HG02588 (cell line): ENCODE data around the gene CDON.

Experiments used
- ATAC-seq: cut with Tn5 transposase; IDR thresholded peaks from one replicate; pipeline ENCODE4 v1.9.1; 2021; ENCODE audit warnings: mild to moderate bottlenecking, moderate library complexity; ENCODE audit not compliant: unreplicated experiment

The CDON gene

DNA sequence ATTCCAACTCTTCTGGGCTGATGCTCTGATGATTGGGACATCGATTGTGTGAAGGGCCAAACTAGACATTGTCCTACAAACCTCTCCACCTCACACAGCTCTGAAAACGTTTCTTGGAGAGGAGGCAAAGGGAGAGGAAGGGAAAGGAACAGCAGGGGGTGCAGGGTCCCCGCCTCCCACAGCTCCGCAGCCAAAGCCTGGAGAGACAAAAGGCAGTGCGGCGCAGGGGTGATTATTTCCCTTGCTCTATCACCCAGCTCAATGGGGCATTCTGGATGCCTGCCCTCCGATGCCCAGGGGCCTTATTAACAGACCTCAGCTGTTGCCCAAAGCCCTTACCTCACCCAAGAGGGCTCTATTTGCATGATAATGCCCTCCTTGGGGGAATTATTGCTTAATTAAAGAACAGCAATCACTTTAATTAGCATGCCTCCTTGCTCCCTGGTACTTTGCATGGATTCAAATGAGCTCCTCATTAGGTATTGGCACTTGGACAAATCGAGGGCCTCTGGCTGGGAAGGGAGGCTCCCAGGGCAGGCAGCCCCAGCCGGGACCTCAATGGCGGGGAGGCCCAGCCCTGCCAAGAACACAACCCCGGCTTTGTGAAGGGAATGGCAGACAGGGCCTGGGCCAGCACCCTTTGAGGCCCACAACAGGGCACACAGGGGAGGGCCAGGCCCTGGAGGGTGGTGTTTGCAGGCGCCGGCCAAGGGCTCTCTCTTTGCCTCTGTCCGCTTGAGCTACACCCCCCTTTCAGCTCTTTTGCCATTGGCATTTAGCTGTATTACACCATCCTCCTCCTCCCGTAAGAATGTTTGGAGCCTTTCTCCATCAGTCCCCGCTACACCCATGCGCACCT is 19.8 kb upstream of the CDON start:
- no peak for ATAC-seq

DNA sequence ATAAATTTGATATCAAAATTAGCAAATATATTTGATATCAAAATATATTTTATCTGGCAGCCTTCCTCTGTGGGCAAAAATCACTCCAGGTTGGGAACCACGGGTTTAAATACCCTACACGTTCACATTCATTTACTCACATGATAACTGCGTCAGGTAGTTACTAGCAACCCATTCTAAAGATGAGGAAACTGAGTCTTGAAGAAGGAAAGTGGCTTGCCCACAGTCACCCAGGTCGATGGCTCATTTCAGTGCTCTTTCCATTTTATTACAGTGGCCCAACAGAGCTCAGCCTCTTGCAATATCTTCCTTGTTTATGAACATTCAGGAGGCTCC is 19.2 kb upstream of the CDON start:
- ATAC-seq: no peak

DNA sequence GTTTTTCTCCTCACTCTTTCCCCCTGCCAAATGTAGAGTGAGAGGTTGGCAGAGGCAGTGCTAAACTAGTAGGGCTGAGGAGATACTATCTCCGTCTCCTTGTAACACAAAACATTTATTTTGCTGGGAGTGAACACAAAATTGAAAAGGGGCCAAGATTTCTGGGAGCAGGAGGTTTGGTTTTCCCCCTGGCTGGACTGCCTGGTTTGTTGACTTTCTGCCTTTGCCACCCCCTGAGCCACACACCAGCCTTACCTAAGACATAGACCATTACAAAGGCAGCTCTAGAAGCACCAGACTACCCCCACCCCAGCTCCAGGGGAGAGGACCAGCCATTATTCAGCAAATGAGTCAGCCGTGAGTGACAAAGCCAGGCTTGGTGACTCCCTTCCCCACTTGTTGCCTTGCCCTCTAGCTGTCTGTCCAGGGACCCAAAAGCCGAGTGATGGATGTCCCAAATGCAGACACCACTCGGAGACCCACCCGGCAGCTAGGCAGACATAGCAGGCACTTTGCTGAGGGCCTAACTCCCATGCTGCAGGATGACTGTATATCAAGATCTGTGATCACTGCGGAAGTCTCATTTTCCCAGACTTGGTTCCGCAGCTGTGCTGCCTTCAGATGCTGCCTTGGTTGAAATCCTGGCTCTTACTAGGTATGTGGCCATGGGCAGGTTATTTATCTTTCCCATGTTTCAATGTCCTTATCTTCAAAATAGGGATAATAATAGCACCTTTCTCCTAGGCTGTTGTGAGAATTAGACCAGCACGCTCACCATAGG is 17.7 kb upstream of the CDON start:
- ATAC-seq: no peak

DNA sequence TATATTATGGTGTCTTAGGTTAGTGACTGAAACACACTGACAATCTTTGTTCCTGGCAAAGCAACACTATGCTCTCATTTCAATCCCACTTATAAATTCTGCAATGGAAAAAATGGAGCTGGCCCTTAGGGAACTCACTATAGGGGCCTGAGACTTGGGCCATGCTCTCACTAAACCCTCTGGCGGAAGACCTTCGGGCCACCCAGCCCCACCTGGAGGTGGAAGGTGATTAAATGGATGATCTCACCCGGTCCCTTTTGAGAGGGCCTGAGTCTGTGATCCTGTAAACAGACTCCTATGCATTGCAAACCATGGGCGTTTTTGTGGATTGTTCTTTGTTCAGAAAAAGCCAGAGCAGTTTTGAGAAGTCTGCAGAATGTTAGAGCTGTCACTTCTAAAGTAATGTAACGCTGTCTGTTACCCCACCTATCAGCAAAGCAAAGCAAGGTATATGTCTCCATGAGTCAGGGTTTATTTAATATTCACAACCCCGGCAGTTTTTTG is 17.0 kb upstream of the CDON start:
- ATAC-seq: no peak

DNA sequence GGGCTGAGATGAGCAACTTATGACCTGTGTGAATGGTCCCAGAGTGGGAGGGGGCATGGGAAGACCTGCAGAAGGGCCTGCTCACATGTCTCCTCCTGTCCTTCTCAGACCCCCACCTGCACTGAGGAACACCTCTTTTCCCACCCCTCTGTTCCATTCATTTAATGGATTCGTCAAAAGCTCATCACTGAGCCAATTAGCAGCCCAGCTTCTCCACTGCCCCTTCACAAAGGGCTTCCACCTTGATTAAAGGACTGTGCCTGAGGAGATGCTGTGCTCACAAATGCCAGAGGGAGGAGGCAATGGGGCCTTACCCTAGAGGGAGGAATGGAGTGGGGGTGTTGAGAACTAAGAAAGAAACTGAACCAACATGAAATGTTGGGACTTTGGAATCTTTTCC is 14.0 kb upstream of the CDON start:
- ATAC-seq: no peak

DNA sequence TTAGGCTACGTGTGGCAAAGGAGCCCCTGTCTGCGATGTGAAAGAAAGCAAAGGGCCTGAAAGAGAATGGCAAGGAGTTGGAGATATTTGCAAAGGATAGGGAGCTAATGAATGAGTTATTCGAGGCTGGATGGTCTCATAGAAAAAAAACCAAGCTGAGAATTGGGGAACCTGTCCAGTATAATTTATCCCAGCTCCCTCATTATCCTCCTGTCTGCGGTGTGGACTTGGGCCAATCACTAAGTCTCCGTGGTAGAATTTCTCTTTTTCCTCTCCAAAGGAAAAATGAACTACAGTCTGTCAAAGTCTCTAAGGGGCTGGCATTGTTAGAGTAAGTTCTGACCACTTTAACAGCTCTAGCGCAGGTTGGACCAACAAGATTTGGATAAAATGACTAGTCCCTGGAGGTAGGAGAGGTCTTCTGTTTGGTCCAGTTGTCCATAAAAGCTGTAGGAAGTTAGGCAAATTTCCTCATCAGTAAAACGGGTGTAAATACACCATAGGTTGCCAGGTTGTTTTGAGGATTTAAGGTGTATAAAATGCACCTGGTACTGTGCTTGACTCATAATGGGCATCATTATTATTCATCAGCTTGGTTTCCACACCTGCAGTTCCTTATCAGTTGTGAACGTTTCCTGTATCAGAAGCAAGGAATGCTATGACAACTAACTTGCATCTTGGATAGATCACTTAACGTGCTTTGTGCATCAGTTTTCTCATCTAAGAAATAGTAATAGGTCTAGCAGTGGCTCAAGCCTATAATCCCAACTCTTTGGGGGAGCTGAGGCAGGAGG is 10.3 kb upstream of the CDON start:
- no peak for ATAC-seq

DNA sequence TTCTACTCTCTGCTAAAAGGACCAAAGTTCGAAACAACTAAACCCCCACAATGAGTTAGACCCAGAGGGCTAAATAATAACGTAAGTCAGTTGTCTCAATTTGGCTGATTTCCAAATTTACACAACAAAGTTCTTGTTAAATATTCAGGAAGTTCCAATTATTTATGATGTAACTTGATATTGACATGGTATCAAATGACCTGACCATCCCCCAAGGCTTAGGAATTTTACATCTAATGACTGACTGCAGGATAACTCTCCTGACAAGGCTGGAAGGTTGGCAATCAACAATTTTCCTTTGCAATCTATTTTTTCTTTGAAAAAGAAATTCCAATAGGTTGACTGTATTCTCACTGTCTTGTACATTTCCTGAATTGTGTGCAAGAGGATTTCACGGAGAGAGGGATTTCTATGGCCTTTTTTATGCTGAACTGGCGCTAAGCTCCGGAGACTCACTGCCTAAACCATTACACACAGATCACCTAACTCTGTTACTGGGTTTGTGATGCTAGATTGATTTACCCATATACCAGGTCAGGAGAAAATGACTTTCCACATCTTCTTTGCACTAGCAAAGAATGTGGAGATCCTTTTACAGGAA is 9.6 kb upstream of the CDON start:
- ATAC-seq: no peak

DNA sequence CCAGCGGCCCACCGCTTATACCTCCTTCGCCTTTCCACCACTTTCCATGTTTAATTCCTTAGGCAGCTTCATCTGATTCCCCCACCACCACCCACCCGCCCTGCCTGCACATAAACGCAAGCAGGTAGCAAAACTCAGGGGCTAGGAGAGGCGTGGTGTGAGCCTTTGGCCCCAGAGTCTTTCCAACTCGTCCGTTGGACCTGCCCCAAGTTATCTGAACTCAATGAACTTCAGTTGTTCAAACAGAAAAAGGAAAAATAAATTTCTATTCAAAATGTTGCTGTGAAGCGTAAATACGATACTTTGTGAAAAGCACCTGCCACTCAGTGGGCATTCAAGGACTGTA is 814 bp upstream of the CDON start:
- ATAC-seq: no peak

DNA sequence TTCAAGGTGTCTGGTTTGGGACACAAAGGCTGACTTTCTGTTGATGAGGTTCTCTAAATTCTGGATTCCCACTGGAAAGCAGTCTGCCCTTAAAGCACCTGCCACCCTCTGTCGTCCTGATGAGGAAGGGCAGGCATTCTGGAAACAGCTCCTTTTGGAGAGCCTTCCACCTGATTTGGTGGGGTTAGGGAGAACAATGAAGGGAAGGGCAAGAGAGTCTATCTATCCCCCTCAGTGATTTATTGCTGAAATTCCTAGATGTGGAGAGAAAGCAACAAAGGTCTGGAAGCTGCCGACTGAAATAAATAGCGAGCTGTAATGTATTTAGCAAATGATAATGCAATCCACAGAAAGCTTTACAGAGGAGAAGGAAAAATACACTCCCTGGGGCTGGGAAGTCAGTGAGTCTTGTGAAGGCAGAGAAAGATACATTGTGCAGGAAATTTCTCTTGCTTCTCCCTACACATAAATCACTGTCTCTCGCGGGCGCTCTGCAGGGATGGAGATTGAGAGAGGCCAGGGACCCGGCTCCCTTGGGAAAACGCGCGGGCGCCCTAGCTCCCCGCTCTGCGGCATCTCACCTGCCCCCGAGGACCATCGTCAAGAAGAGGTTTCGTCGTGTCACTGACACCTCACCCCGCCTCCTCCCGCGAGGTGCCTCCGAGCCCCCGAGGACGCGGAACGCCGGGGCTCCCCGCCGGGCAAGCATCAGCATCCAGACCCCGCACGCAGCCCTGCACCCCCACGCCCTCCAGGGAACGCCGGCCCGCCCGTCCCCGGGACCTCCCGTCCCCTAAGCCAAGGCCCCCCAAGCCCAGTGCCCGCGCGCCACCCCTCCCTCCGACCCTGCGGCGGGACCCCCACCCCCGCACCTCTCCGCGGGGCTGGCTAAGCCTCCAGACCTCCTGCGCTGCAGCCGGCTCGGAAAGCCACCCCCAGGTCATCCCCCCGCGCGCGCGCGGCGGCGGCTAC is 673 bp downstream of the CDON start:
- ATAC-seq: peak; percentile 7

DNA sequence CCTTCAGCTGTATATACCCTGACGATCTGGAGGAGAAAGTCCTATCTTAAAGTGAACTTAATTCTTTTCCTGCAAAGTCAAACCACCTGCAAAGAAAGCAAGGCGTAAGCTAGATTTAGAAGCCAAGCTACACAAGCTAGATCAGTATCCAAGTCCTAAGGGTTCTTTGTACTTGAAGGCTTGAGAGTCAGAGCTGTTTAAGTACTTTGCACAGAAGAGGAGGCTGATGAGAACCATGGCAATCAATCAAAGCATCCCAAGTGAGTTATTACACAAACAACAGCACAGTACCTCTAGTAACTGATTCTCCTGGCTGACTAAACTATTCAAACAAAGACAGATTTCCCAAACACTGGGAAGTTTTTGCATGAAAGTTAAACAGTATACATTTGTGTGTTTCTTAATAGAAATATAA is 1.9 kb downstream of the CDON start:
- no peak for ATAC-seq

DNA sequence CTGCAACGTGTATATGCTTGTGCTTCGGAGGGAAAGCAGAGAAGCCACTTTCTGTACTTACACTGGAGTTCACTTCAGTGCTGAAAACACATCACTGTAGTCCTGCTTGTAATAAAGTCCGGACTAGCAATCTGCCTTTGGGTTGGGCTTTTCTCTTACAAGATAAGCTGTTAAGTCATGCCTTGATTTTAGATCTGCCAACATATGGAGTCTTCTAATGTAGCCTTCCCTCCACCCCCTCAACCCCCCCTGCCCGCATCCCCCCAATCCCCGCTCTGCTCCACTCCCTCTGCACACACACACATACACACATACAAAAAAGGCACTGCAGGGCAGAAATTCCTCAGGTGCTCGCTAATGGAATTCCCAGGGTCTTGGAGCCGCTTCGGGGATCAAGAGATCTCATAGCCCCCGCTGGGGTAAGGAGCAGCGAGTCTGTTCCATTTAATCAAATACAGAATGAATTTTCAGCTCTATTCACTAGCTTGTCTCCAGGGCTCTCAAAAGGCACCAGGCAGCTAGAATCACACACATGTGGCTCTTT is 3.4 kb downstream of the CDON start:
- no peak for ATAC-seq

DNA sequence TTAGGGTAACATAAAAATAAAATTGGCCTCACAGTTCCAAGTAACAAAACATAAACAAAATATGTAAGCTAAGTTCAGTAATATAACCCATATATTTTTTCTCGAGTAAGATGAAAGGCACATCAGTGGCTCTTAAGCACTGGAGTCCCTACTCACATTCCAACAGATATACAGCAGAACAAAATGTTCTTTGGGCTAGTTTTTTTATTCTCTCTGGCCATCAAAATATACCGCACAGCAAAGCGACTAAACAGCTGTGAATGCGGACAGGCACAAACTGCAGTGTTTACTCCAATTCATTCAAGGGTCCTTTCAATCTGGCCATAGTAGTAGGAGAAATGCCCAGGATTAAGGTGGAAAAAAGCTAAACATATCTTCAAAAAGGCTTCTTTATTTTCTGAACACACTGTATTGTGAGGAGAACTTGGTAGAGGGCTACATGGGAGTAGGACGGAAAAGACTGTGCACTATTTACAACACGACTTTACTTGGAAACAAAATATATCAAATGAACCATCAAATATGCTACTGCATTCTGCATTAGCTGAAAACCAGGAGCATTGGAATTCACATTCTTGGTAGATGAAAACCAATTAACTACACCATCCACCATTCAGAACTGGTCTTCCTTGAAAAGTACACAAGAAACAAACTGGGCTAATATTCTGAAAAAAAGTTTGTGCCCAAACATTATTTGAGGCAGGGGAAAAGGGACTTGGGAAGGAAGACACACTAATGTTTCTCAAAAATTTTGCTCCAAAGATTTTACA is 4.4 kb downstream of the CDON start:
- no peak for ATAC-seq

DNA sequence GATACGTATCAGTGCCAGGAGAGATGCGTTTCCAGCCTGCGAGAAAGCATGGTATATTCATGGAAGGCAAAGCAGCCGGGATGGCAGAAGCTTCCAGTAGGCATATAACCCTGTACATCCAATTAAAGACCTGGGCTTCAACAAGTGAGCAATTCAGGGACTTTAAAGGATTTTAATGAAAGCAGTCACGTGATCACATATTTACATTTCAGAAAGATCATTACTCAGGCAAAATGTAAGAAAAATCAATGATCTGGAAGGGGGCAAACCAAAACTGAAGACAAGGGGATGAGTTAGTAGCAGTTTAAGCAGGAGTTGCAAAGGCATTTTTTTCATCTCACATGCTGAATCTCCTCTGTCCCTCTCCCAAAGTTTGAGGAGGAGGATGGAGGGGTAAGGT is 7.8 kb downstream of the CDON start:
- no peak for ATAC-seq

DNA sequence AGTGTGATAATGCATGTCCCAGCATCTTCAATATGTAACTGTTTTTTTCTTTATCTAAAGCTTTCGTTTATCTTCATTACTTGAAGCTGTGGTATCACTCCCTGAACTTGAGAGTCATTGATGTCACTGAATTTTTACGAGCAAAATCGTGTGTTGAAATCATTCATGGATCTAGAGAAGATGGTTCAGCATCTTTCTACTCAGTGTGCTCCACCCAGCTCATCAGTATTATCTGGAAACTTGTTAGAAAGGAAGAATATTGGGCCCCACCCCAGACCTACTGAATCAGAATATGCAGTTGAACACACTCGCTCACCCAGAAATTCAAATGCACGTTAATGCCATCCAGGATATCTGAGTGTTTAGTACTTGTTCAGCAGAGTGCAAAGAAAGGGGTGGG is 8.3 kb downstream of the CDON start:
- no peak for ATAC-seq

DNA sequence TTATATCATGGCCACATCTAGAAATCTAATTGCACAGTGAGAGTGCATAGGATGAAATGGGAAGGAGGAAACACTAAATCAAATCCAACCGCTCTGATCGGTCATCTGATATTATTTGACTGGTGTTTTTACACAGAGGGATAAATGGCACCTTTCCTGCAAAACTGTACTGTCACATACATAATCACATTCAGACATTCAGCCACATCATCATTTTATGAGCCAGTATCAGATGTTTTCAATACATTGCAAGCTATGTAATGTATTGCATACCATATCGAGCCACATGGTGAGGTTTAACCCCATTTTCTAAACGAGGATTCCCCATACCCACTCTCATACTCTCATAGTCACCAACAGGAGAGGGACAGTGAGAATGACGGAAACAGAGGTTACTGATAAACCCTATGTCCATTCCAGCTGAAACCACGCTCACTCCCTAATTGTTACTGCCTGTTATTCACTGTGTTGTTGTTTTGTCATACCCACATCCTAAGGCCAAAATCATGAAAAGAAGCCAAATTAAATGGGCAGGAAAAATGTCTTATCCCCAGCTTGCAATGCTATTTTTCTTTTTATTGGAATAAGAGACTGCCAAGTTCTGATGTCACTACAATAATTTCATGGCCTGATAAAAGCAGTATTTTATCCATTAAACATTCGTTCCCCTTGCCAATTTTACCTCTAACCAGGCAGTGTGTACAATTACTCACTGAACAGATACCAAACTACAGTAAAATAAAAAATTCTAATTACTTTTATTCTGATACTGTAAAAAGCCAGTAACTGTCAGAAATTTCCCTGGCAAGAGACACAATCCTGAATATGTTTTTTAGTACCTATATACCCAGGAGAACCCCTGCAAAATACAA is 9.0 kb downstream of the CDON start:
- ATAC-seq: no peak

DNA sequence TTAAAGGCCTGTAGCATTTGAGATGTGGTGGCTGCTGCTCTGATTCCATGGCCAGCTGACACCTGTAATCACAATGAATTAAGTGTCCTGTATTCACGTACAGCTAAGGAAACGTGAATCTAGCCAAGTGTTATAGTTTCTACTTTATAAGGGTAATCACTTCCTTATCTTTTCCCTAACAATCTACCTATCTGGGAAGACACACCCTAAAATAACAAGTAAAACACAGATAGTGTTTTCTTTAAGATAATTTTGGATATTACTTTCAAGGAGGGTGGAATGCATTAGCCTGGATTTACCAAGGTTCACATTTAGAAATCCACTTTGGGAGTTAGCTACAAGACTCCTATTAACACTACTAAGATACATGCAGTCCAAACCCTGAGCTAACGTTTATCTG is 11.5 kb downstream of the CDON start:
- ATAC-seq: no peak

DNA sequence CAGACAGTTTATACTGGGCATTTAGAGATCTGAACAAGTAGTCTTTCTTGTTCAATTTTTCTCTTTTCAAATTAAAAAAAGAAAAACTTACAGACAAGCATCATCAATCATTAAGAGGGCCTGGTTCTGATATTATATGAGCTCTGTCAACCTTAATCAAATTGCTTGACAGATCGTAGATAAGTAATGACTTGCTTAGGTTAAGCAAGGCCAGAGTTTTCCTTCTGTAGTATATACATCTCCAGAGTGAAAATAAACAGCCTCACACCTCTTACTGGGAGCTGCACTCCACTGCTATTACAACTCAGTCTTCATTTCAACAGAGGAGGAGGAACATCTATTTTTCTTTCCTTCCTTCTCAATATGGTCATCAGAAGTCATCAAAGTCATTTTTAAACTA is 13.5 kb downstream of the CDON start:
- ATAC-seq: no peak

DNA sequence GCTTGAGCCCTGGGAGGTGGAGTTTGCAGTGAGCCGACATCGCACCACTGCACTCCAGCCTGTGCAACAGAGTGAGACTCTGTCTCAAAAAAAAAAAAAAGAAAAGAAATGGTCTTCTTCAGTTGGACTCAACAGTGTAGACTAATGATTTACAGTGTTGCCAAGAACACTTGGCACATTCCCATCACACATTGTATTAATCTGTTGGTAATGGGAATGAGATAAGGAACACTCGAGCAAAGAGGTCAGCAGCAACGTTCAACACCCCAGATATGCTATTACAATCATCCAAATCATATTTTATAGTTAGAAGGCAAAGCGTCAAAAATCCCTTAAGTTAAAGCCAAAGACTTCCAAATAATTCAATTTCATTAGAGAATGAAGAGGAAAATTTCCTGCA is 14.5 kb downstream of the CDON start:
- ATAC-seq: no peak
